ENCODE measurements around the gene GLI3.

Gene GLI3

GRCh38 chr7:42011846-42012245 is 225.2 kb downstream of the GLI3 start:
- Histone ChIP-seq H3K4me2 (ENCODE audit: low read length) (no peak overlapping the region), H3K27ac (ENCODE audit: low read length) (no peak overlapping the region), H3K4me1 (ENCODE audit: low read length) (no peaks in the 10 kb centered on the region), H3K36me3 (replicated peaks; ENCODE audit: low read depth, low read length) (no peaks in the 10 kb centered on the region), H3K79me2 (ENCODE audit: low read length) (no peaks in the 10 kb centered on the region), H2AFZ (ENCODE audit: low read depth, low read length) (no peak overlapping the region), H4K20me1 (ENCODE audit: insufficient read depth, low read length) (no peaks in the 10 kb centered on the region), H3K9me3 (ENCODE audit: insufficient read depth, low read length) (no peaks in the 10 kb centered on the region), H3K4me3 (ENCODE audit: low read length) (no peak overlapping the region), H3K27me3 (ENCODE audit: low read depth, low read length) (no peaks in the 10 kb centered on the region), H3K9ac (ENCODE audit: low read length) (no peak overlapping the region)
- TF ChIP-seq, protein P1, sequence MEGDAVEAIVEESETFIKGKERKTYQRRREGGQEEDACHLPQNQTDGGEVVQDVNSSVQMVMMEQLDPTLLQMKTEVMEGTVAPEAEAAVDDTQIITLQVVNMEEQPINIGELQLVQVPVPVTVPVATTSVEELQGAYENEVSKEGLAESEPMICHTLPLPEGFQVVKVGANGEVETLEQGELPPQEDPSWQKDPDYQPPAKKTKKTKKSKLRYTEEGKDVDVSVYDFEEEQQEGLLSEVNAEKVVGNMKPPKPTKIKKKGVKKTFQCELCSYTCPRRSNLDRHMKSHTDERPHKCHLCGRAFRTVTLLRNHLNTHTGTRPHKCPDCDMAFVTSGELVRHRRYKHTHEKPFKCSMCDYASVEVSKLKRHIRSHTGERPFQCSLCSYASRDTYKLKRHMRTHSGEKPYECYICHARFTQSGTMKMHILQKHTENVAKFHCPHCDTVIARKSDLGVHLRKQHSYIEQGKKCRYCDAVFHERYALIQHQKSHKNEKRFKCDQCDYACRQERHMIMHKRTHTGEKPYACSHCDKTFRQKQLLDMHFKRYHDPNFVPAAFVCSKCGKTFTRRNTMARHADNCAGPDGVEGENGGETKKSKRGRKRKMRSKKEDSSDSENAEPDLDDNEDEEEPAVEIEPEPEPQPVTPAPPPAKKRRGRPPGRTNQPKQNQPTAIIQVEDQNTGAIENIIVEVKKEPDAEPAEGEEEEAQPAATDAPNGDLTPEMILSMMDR (IDR thresholded peaks at IDR 0.05; ENCODE audit: low read depth, low read length), result no peak
- no peak for TF ChIP-seq EZH2phosphoT487 (IDR thresholded peaks at IDR 0.05; ENCODE audit: low read depth)

DNA sequence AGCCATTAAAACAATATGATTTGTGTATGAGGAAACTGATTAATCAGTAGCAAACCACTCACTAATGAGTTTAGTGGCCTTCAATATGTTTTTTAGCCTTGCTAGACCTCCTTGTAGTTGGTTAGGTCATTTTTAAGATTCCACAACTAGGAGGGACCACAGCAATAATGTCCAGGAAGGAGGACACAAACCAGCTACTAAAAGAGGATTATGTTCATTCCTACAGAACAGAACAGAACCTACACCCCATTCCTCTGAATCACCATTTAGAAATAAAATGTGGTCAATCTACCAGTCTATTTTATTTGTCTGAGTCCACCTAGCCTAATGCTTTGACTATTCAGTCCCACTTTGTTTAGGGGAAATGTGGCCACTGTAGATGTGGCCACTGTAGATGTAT is 226.3 kb downstream of the GLI3 start:
- no peaks in the 10 kb centered on the region for H3K79me2 ChIP-seq (ENCODE audit: low read length)
- H3K27ac ChIP-seq (ENCODE audit: low read length), result no peak overlapping the region
- TF ChIP-seq, protein P1 (IDR thresholded peaks at IDR 0.05; ENCODE audit: low read depth, low read length), result no peak
- no peak for TF ChIP-seq EZH2phosphoT487 (IDR thresholded peaks at IDR 0.05; ENCODE audit: low read depth)
- no peak overlapping the region for H3K4me2 ChIP-seq (ENCODE audit: low read length)
- no peaks in the 10 kb centered on the region for H3K36me3 ChIP-seq (replicated peaks; ENCODE audit: low read depth, low read length)
- no peaks in the 10 kb centered on the region for H4K20me1 ChIP-seq (ENCODE audit: insufficient read depth, low read length)
- H3K4me3 ChIP-seq (ENCODE audit: low read length), result no peak overlapping the region
- H3K9me3 ChIP-seq (ENCODE audit: insufficient read depth, low read length), result no peaks in the 10 kb centered on the region
- no peak overlapping the region for H2AFZ ChIP-seq (ENCODE audit: low read depth, low read length)
- no peaks in the 10 kb centered on the region for H3K4me1 ChIP-seq (ENCODE audit: low read length)
- H3K27me3 ChIP-seq (ENCODE audit: low read depth, low read length), result no peaks in the 10 kb centered on the region; the same call in 1 of the 2 replicates
- no peak overlapping the region for H3K9ac ChIP-seq (ENCODE audit: low read length)

- Histone ChIP-seq H3K9me3 (ENCODE audit: insufficient read depth, low read length) (no peaks in the 10 kb centered on the region), H3K9ac (ENCODE audit: low read length) (no peak overlapping the region), H3K4me3 (ENCODE audit: low read length) (no peak overlapping the region), H2AFZ (ENCODE audit: low read depth, low read length) (no peak overlapping the region), H3K36me3 (replicated peaks; ENCODE audit: low read depth, low read length) (no peaks in the 10 kb centered on the region), H4K20me1 (ENCODE audit: insufficient read depth, low read length) (no peaks in the 10 kb centered on the region), H3K4me2 (ENCODE audit: low read length) (no peak overlapping the region), H3K79me2 (ENCODE audit: low read length) (no peaks in the 10 kb centered on the region), H3K27ac (ENCODE audit: low read length) (no peak overlapping the region), H3K4me1 (ENCODE audit: low read length) (no peaks in the 10 kb centered on the region), H3K27me3 (ENCODE audit: low read depth, low read length) (no peaks in the 10 kb centered on the region; the same call in 1 of the 2 replicates)
- TF ChIP-seq, protein P1 (IDR thresholded peaks at IDR 0.05; ENCODE audit: low read depth, low read length), result no peak
- TF ChIP-seq EZH2phosphoT487 (IDR thresholded peaks at IDR 0.05; ENCODE audit: low read depth), result no peak
Measured at GRCh38 chr7:42006801-42007513, 230.1 kb downstream of the GLI3 start.

DNA sequence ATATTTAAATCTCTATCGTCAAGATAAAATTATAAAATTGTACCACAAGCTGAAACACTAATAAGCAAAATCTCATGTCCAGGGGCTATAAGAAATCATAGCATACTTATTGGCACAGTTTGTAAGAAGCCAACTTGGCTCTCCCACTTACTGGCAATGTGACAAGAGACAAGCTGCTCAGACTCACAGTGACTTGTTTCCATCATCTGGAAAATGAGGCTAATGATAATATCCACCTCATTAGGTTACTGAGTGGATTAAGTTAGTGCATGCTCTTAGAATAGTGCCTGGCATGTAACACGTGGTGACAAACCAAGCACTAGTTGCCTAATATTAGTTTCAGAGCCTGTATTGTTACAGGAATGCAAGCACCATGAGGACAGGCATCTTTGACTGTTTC is 234.4 kb downstream of the GLI3 start:
- Histone ChIP-seq H3K79me2 (ENCODE audit: low read length) (no peaks in the 10 kb centered on the region), H3K4me1 (ENCODE audit: low read length) (no peaks in the 10 kb centered on the region), H3K4me3 (ENCODE audit: low read length) (no peak overlapping the region), H3K9ac (ENCODE audit: low read length) (no peak overlapping the region), H2AFZ (ENCODE audit: low read depth, low read length) (no peak overlapping the region), H4K20me1 (ENCODE audit: insufficient read depth, low read length) (no peaks in the 10 kb centered on the region), H3K4me2 (ENCODE audit: low read length) (no peak overlapping the region), H3K27me3 (ENCODE audit: low read depth, low read length) (no peaks in the 10 kb centered on the region; the same call in 1 of the 2 replicates), H3K36me3 (replicated peaks; ENCODE audit: low read depth, low read length) (no peaks in the 10 kb centered on the region), H3K27ac (ENCODE audit: low read length) (no peak overlapping the region), H3K9me3 (ENCODE audit: insufficient read depth, low read length) (no peaks in the 10 kb centered on the region)
- TF ChIP-seq EZH2phosphoT487 (IDR thresholded peaks at IDR 0.05; ENCODE audit: low read depth), result no peak
- TF ChIP-seq, protein P1 (IDR thresholded peaks at IDR 0.05; ENCODE audit: low read depth, low read length), result no peak

All from OCI-LY3 (cell line).